ENCODE data around the gene SLC39A10. TPM values are rescaled to one million over a fixed set of nuclear protein-coding genes. Genes with fewer than 3 reads are reported as not detected.

The SLC39A10 gene
- total RNA-seq, 8 experiments from 2014 or later: 31.8 to 58.4 (median 45.3) TPM

GRCh38 chr2:195649629-195650190, 7.3 kb upstream of the SLC39A10 start:
- 63 to 95% (median 82%) methylated on average over 2 to 6 of the region's 6 CpGs; no CpG with 5 or more reads in 1 of the 10 experiments for WGBS, 10 experiments
- no peaks in the 10 kb centered on the region for H3K4me1 ChIP-seq (replicated peaks in 1 of 2)
- no peak overlapping the region for H3K4me3 ChIP-seq
- ATAC-seq (replicated peaks in 6 of 8): no peak
- in situ Hi-C loops (cut with MboI; ENCODE audit: low pct_unique_long_range_greater_than_20kb in 2 of 9, low sequenced_read_pairs in 9 of 9, unreplicated experiment in 9 of 9): loop anchor here in 2 of 9 experiments (25.0 kb wide), 3 partner anchors 288 to 413 kb away; partner anchors contain the start of gene DNAH7 (in 2 of the 2)
- no peak overlapping the region for H3K27ac ChIP-seq

- Histone ChIP-seq H3K27ac (no peak overlapping the region), H3K4me3 (no peak overlapping the region), H3K4me1 (replicated peaks in 1 of 2) (no peaks in the 10 kb centered on the region)
- 44 to 100% (median 74%) methylated on average over 1 to 3 of the region's 4 CpGs; no CpG with 5 or more reads in 1 of the 10 experiments for WGBS, 10 experiments
- no peak for ATAC-seq (replicated peaks in 6 of 8)
- in situ Hi-C loops (cut with MboI; ENCODE audit: low pct_unique_long_range_greater_than_20kb in 2 of 9, low sequenced_read_pairs in 9 of 9, unreplicated experiment in 9 of 9): loop anchor here in 2 of 9 experiments (25.0 kb wide), 3 partner anchors 286 to 411 kb away; partner anchors contain the start of gene DNAH7 (in 2 of the 2)
These were observed 6.0 kb upstream of the SLC39A10 start for GRCh38 chr2:195651046-195651445.

GRCh38 chr2:195652911-195653310, 4.1 kb upstream of the SLC39A10 start:
- in situ Hi-C loops (cut with MboI; ENCODE audit: low pct_unique_long_range_greater_than_20kb in 2 of 9, low sequenced_read_pairs in 9 of 9, unreplicated experiment in 9 of 9): loop anchor here in 2 of 9 experiments (25.0 kb wide), 3 partner anchors 284 to 409 kb away; partner anchors contain the start of gene DNAH7 (in 2 of the 2)
- no peak for ATAC-seq (replicated peaks in 6 of 8)
- Histone ChIP-seq H3K27ac (no peak overlapping the region), H3K4me1 (replicated peaks in 1 of 2) (peaks cover 0 to 4% of the 10 kb centered on the region in 2 donors), H3K4me3 (no peak overlapping the region)

- H3K27ac ChIP-seq: no peak overlapping the region
- ATAC-seq (replicated peaks in 6 of 8): no peak
- in situ Hi-C loops (cut with MboI; ENCODE audit: low pct_unique_long_range_greater_than_20kb in 2 of 9, low sequenced_read_pairs in 9 of 9, unreplicated experiment in 9 of 9): loop anchor here in 2 of 9 experiments (25.0 kb wide), 3 partner anchors 281 to 406 kb away; partner anchors contain the start of gene DNAH7 (in 2 of the 2)
- 17 to 78% (median 50%) methylated on average over 5 to 18 of the region's 19 CpGs for WGBS, 10 experiments
- peaks cover 4 to 11% of the 10 kb centered on the region in 2 donors for H3K4me1 ChIP-seq (replicated peaks in 1 of 2)
- H3K4me3 ChIP-seq: peak overlapping the region; percentile 16 to 25 (median 24)
These were observed 716 bp upstream of the SLC39A10 start for GRCh38 chr2:195656161-195656858.

- Histone ChIP-seq H3K4me1 (replicated peaks in 1 of 2) (peaks cover 4 to 11% of the 10 kb centered on the region in 2 donors), H3K27ac (peak overlapping the region; percentile 90 to 94), H3K4me3 (peak overlapping the region; percentile 78 to 98 (median 86))
- ATAC-seq (replicated peaks in 6 of 8): peak; percentile 7 to 30 (median 27)
- in situ Hi-C loops (cut with MboI; ENCODE audit: low pct_unique_long_range_greater_than_20kb in 2 of 9, low sequenced_read_pairs in 9 of 9, unreplicated experiment in 9 of 9): loop anchor here in 2 of 9 experiments (25.0 kb wide), 3 partner anchors 279 to 404 kb away; partner anchors contain the start of gene DNAH7 (in 2 of the 2)
- 0 to 1% (median 0%) methylated on average over 2 to 9 of the region's 66 CpGs; no CpG with 5 or more reads in 3 of the 10 experiments for WGBS, 10 experiments
These were observed 861 bp downstream of the SLC39A10 start for GRCh38 chr2:195657634-195658540.

- H3K4me3 ChIP-seq: peak overlapping the region; percentile 78 to 98 (median 86)
- no peak overlapping the region for H3K27ac ChIP-seq
- H3K4me1 ChIP-seq (replicated peaks in 1 of 2): peaks cover 4 to 11% of the 10 kb centered on the region in 2 donors
- in situ Hi-C loops (cut with MboI; ENCODE audit: low pct_unique_long_range_greater_than_20kb in 2 of 9, low sequenced_read_pairs in 9 of 9, unreplicated experiment in 9 of 9): loop anchor here in 2 of 9 experiments (25.0 kb wide), 3 partner anchors 279 to 404 kb away; partner anchors contain the start of gene DNAH7 (in 2 of the 2)
- 0 to 22% (median 0%) methylated on average over 1 of the region's 1 CpG; no CpG with 5 or more reads in 4 of the 10 experiments for WGBS, 10 experiments
- ATAC-seq (replicated peaks in 6 of 8): no peak
These were observed 1.5 kb downstream of the SLC39A10 start for GRCh38 chr2:195658541-195658890.

GRCh38 chr2:195659114-195659513, 2.1 kb downstream of the SLC39A10 start:
- in situ Hi-C loops (cut with MboI; ENCODE audit: low pct_unique_long_range_greater_than_20kb in 2 of 9, low sequenced_read_pairs in 9 of 9, unreplicated experiment in 9 of 9): loop anchor here in 2 of 9 experiments (25.0 kb wide), 3 partner anchors 278 to 403 kb away; partner anchors contain the start of gene DNAH7 (in 2 of the 2)
- ATAC-seq (replicated peaks in 6 of 8): no peak
- H3K27ac ChIP-seq: no peak overlapping the region

GRCh38 chr2:195659982-195660890, 3.2 kb downstream of the SLC39A10 start:
- Histone ChIP-seq H3K4me1 (replicated peaks in 1 of 2) (peaks cover 4 to 11% of the 10 kb centered on the region in 2 donors), H3K27ac (no peak overlapping the region), H3K4me3 (peak overlapping the region in 1 of 5 donors; percentile 2)
- in situ Hi-C loops (cut with MboI; ENCODE audit: low pct_unique_long_range_greater_than_20kb in 2 of 9, low sequenced_read_pairs in 9 of 9, unreplicated experiment in 9 of 9): loop anchor here in 3 of 9 experiments (10.0 to 25.0 kb wide), 5 partner anchors 275 to 405 kb away; partner anchors contain the start of gene DNAH7 (in 3 of the 3)
- 0 to 77% (median 41%) methylated on average over 1 to 6 of the region's 6 CpGs for WGBS, 10 experiments
- no peak for ATAC-seq (replicated peaks in 6 of 8)

More at GRCh38 chr2:195659114-195659513, 2.1 kb downstream of the SLC39A10 start:
- Histone ChIP-seq H3K4me1 (replicated peaks in 1 of 2) (peaks cover 4 to 11% of the 10 kb centered on the region in 2 donors), H3K4me3 (peak overlapping the region in 3 of 5 donors; percentile 86 to 98 (median 92))
- WGBS, 10 experiments: 7 to 84% (median 64%) methylated on average over 3 to 5 of the region's 5 CpGs

GRCh38 chr2:195662138-195662537, 5.1 kb downstream of the SLC39A10 start:
- Histone ChIP-seq H3K4me1 (replicated peaks in 1 of 2) (peaks cover 0 to 11% of the 10 kb centered on the region in 2 donors), H3K27ac (no peak overlapping the region), H3K4me3 (no peak overlapping the region)
- in situ Hi-C loops (cut with MboI; ENCODE audit: low pct_unique_long_range_greater_than_20kb in 2 of 9, low sequenced_read_pairs in 9 of 9, unreplicated experiment in 9 of 9): loop anchor here in 3 of 9 experiments (10.0 to 25.0 kb wide), 5 partner anchors 273 to 403 kb away; partner anchors contain the start of gene DNAH7 (in 3 of the 3)
- ATAC-seq (replicated peaks in 6 of 8): peak in 2 of 8 experiments; percentile 7 to 34
- WGBS, 10 experiments: 0 to 100% (median 53%) methylated on average over 1 to 3 of the region's 3 CpGs; no CpG with 5 or more reads in 4 of the 10 experiments

GRCh38 chr2:195663007-195663406, 6.0 kb downstream of the SLC39A10 start:
- peaks cover 0 to 11% of the 10 kb centered on the region in 2 donors for H3K4me1 ChIP-seq (replicated peaks in 1 of 2)
- H3K4me3 ChIP-seq: no peak overlapping the region
- no peak overlapping the region for H3K27ac ChIP-seq
- 66 to 97% (median 82%) methylated on average over 2 to 3 of the region's 3 CpGs; no CpG with 5 or more reads in 2 of the 10 experiments for WGBS, 10 experiments
- ATAC-seq (replicated peaks in 6 of 8): no peak
- in situ Hi-C loops (cut with MboI; ENCODE audit: low pct_unique_long_range_greater_than_20kb in 2 of 9, low sequenced_read_pairs in 9 of 9, unreplicated experiment in 9 of 9): loop anchor here in 3 of 9 experiments (10.0 to 25.0 kb wide), 5 partner anchors 272 to 402 kb away; partner anchors contain the start of gene DNAH7 (in 3 of the 3)

- no peak overlapping the region for H3K27ac ChIP-seq
- 0 to 100% (median 47%) methylated on average over 1 of the region's 1 CpG; no CpG with 5 or more reads in 2 of the 10 experiments for WGBS, 10 experiments
- in situ Hi-C loops (cut with MboI; ENCODE audit: low pct_unique_long_range_greater_than_20kb in 2 of 9, low sequenced_read_pairs in 9 of 9, unreplicated experiment in 9 of 9): loop anchor here in 3 of 9 experiments (10.0 to 25.0 kb wide), 5 partner anchors 270 to 400 kb away; partner anchors contain the start of gene DNAH7 (in 3 of the 3)
- H3K4me1 ChIP-seq (replicated peaks in 1 of 2): peaks cover 0 to 5% of the 10 kb centered on the region in 2 donors
- ATAC-seq (replicated peaks in 6 of 8): no peak
- no peak overlapping the region for H3K4me3 ChIP-seq
These were observed 7.5 kb downstream of the SLC39A10 start for GRCh38 chr2:195664528-195664927.
